ENCODE measurements around the gene XRRA1.

Gene XRRA1

GRCh38 chr11:74824285-74824982 lies 124.5 kb downstream of the XRRA1 start:
- DNase-seq, result no peak

- DNase-seq, result no peak
These were observed 126.7 kb downstream of the XRRA1 start for GRCh38 chr11:74822170-74822569.

DNA sequence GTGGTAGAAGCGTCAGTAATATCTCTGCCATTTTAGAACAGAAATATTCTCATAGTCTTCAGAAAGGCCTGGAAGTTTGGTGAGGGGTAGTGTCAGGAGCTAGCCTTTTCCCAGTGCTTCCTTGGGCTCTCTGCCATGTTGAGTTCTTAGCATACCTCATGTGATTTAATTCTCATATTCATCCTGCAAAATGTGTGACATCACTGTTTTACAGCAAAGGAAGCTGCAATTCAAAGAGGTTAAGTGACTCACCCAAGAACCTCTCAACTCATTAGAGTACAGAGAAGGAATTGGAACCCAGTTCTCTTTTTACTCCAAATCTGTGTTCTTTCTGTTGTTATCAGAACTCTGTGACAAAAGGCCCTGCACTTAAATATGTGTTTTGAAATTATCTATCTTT lies 128.1 kb downstream of the XRRA1 start:
- DNase-seq, result no peak

DNA sequence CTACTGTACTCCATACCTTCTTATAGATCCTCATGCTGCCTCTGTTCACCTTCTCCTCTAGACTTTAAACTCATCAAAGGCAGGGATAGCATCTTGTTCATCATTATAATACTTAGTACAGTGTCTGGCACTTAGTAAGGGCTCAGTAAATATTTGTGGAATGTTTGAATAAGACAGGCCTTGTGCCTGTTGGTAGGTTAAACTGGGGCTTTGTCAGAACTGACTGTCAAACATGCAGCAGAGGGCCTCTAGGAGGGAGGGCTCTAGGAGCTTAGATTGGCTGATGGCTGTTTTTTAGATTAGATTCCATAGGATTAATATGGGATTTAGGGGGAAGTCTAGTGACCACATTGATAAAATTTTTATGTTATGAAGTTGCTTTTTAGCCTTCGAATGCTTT lies 129.5 kb downstream of the XRRA1 start:
- no peak for DNase-seq

DNA sequence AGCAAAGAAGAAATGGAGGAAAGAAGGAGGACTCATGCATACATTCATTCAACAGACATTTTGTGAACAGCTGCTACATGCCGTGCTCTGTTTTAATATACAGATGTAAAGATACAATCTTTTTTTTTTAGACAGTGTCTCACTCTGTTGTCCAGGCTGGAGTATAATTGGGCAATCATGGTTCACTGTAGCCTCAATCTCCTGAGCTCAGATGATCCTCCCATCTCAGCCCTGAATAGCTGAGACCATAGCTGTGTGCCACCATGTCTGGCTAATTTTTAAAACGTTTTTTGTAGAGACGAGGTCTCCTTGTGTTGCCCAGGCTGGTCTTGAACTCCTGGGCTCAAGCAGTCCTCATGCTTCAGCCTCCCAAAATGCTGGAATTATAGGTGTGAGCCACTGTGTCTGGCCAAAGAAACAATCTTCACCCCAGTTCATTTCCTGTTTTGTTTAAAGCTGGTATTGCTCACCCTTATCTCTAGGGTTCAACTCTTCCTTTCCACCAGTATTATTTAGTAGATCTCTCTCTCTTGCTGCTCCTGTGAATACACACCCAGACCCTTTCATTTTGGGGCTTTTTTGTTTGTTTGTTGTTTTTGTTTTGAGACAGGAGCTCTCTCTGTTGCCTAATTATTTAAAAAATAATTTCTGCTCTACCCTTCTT lies 130.5 kb downstream of the XRRA1 start:
- no peak for DNase-seq

GRCh38 chr11:74816664-74817063 lies 132.2 kb downstream of the XRRA1 start:
- no peak for DNase-seq

GRCh38 chr11:74815966-74816365 lies 132.9 kb downstream of the XRRA1 start:
- DNase-seq, result no peak

DNA sequence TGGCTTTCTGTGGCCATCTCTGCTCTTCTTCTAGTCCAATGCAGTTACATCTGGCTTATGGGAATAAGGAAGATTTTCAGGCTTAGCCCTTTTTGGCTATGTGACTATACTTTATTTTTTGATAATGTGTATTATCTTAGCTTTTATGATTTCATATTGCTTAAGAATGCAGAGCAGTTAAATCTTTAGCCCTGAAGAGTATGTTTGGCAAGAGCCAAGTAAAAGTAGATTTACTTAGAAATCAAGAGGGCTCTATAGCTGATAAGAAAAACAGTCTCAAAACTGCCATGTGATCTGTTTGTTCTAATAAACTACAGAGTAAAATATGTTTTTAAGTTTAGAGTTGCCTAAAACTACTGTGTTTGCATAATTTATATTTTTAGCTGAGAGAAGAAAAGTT lies 139.1 kb downstream of the XRRA1 start:
- no peak for DNase-seq

GRCh38 chr11:74806267-74806666 lies 142.6 kb downstream of the XRRA1 start:
- DNase-seq, result no peak

DNA sequence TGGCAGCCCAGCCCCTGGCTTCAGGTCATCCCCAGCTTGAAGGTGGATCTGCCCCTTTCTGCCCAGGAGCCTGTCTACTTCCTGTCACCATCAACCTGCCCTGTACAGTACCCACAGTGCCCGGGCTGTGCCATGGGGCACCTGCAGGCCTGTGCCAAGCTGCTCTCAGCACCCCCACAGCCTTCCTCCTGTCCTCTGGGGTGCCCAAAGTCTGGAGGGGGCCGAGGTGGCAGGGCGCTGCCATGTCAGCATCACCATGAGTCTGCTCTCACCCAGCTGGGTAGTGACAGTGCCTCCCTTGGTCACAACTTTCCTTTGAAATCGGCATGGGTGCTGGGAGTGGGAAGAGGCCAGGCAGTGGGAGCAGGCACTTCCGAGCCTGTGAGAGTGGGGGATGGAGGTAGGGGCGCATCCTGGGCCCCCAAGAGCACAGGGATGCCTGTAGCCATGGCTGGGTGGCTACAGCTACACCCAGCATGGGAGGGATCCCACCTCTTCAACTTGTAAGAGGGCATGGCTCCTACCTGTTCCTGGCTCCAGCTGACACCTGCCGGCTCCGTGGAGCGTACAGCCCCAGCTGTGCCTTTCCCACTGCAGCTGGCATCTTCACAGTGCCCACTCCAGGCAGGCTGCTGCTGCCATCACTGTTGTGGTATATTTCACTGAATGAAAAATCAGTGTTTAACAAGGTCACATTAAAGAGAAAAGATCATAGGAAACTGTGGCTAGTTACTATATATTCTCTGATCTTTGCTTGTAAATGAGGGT lies 157.4 kb downstream of the XRRA1 start:
- DNase-seq, result no peak

Measured in stimulated activated CD4-positive, alpha-beta T cell treated with anti-CD3 and anti-CD28 coated beads, Interleukin-4, amount 100 ng/mL, for 24 hours (primary cell).